IPS DF 19.7 (cell line): ENCODE measurements around the gene CELF2.

ENCODE experiments used
- DNase-seq: peaks from one replicate; pipeline ENCODE4 v3.0.0-alpha.2; 2013; ENCODE audit warnings: low read depth, low spot score

Gene CELF2

GRCh38 chr10:11297136-11297535, 279.5 kb downstream of the CELF2 start:
- DNase-seq, result no peak

GRCh38 chr10:11298116-11298515, 280.4 kb downstream of the CELF2 start:
- no peak for DNase-seq

- DNase-seq, result no peak
Observed at GRCh38 chr10:11299125-11299524, 281.5 kb downstream of the CELF2 start.

GRCh38 chr10:11300026-11300425, 282.4 kb downstream of the CELF2 start:
- no peak for DNase-seq

- no peak for DNase-seq
Observed at GRCh38 chr10:11300563-11300962, 282.9 kb downstream of the CELF2 start.

GRCh38 chr10:11301571-11302111, 284.0 kb downstream of the CELF2 start:
- no peak for DNase-seq

- DNase-seq, result no peak
Observed at GRCh38 chr10:11302181-11302580, 284.5 kb downstream of the CELF2 start.

- no peak for DNase-seq
Observed at GRCh38 chr10:11303361-11304170, 285.9 kb downstream of the CELF2 start.

GRCh38 chr10:11304906-11305585, 287.4 kb downstream of the CELF2 start:
- no peak for DNase-seq

GRCh38 chr10:11305825-11306593, 288.3 kb downstream of the CELF2 start:
- no peak for DNase-seq

- no peak for DNase-seq
Observed at GRCh38 chr10:11307004-11307403, 289.3 kb downstream of the CELF2 start.

GRCh38 chr10:11307937-11308336, 290.3 kb downstream of the CELF2 start:
- no peak for DNase-seq

GRCh38 chr10:11311027-11311426, 293.4 kb downstream of the CELF2 start:
- no peak for DNase-seq

GRCh38 chr10:11313463-11313862, 295.8 kb downstream of the CELF2 start:
- no peak for DNase-seq

- DNase-seq, result no peak
Observed at GRCh38 chr10:11317936-11318670, 300.4 kb downstream of the CELF2 start.

GRCh38 chr10:11318826-11319598, 301.3 kb downstream of the CELF2 start:
- DNase-seq, result no peak

GRCh38 chr10:11319990-11320602, 302.4 kb downstream of the CELF2 start:
- no peak for DNase-seq

GRCh38 chr10:11320809-11321520, 303.3 kb downstream of the CELF2 start:
- no peak for DNase-seq

GRCh38 chr10:11322698-11323097, 305.0 kb downstream of the CELF2 start:
- DNase-seq, result no peak
